Measurements from ENCODE around the gene ABCB8.

- no peak for TF ChIP-seq CTCF (IDR thresholded peaks at IDR 0.05)
- no peak for TF ChIP-seq POLR2A (IDR thresholded peaks at IDR 0.05)
Observed at GRCh38 chr7:151032936-151033863, 5.0 kb downstream of the ABCB8 start.
